H1 (cell line): ENCODE measurements around the gene EVI5.

Experiments used
- CHD1 ChIP-seq: IDR thresholded peaks from 2 replicates; pipeline ENCODE4 v1.6.1; 2012; ENCODE audit warnings: low read depth, low read length, improper control_type of control experiment
- EZH2 ChIP-seq: fragments of 200-600 bp; sonication (generic); IDR thresholded peaks from 2 replicates; pipeline ENCODE4 v1.7.1; 2012; ENCODE audit warnings: low read depth, mild to moderate bottlenecking, moderate library complexity, low read length, inconsistent platforms; ENCODE audit not compliant: severe bottlenecking
- RAD21 ChIP-seq, 2 experiments: IDR thresholded peaks in 1 of 2; conservative IDR thresholded peaks in 1 of 2; 2 replicates each; pipeline ENCODE4 v1.6.1; 2011; ENCODE audit warnings: low read depth in 2 of 2, low read length in 2 of 2, improper control_type of control experiment in 1 of 2, inconsistent platforms in 1 of 2, mild to moderate bottlenecking in 1 of 2, moderate library complexity in 1 of 2
- SUZ12 ChIP-seq: fragments of 200-600 bp; sonication (generic); IDR thresholded peaks from 2 replicates; pipeline ENCODE4 v1.6.1; 2012; ENCODE audit warnings: mild to moderate bottlenecking, inconsistent platforms, low read length, moderate library complexity, mixed read lengths
- TF ChIP-seq, protein P1 (sequence below), 3 experiments: IDR thresholded peaks; 1 replicate in 2 of 3; 2 replicates in 1 of 3; pipeline versions ENCODE4 v1.5.1 to v1.6.1; 2011; ENCODE audit warnings: low read length in 3 of 3, mild to moderate bottlenecking in 3 of 3, inconsistent platforms in 2 of 3, low read depth in 1 of 3, moderate library complexity in 1 of 3; ENCODE audit not compliant: insufficient read depth in 1 of 3; ENCODE audit errors: control extremely low read depth in 1 of 3

DNA sequence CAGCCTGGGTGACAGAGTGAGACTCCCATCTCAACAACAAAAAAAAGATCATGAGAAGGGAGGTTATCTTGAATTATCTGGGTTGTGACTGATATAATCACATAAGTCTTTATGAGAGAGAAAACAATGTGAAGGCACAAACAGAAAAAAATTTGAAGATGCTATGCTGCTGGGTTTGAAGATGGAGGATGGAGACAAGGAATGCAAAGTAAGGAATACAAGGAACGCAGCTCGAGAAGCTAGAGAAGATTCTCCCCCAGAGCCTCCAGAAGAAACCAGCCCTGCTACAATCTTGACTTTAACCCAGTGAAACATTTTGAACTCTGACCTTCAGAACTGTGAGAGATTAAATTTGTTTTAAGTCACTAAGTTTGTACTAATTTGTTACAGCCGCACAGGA, 15.1 kb downstream of the EVI5 start:
- no peak for TF ChIP-seq SUZ12
- TF ChIP-seq EZH2 = no peak
- TF ChIP-seq, protein P1, sequence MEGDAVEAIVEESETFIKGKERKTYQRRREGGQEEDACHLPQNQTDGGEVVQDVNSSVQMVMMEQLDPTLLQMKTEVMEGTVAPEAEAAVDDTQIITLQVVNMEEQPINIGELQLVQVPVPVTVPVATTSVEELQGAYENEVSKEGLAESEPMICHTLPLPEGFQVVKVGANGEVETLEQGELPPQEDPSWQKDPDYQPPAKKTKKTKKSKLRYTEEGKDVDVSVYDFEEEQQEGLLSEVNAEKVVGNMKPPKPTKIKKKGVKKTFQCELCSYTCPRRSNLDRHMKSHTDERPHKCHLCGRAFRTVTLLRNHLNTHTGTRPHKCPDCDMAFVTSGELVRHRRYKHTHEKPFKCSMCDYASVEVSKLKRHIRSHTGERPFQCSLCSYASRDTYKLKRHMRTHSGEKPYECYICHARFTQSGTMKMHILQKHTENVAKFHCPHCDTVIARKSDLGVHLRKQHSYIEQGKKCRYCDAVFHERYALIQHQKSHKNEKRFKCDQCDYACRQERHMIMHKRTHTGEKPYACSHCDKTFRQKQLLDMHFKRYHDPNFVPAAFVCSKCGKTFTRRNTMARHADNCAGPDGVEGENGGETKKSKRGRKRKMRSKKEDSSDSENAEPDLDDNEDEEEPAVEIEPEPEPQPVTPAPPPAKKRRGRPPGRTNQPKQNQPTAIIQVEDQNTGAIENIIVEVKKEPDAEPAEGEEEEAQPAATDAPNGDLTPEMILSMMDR (IDR thresholded peaks at IDR 0.05; ENCODE audit: control extremely low read depth in 1 of 3, insufficient read depth in 1 of 3, low read depth in 1 of 3, low read length in 3 of 3) = no peak
- TF ChIP-seq CHD1 = no peak
- no peak for TF ChIP-seq RAD21 (IDR thresholded peaks at IDR 0.05 in 1 of 2, conservative IDR thresholded peaks at IDR 0.05 in 1 of 2; ENCODE audit: low read depth in 2 of 2, low read length in 2 of 2)
